PFSK-1 (cell line): ENCODE results near the gene ELOVL2.
A peak's percentile ranks its signal among the peaks of the same experiment; 100 is the strongest.

ENCODE experiments used
- FOXP2 ChIP-seq: optimal IDR thresholded peaks from 2 replicates; pipeline ENCODE3; 2011; ENCODE audit warnings: borderline replicate concordance, control low read depth, inconsistent platforms; ENCODE audit not compliant: insufficient read depth; ENCODE audit errors: extremely low read length, extremely low read depth
- POLR2AphosphoS5 ChIP-seq: IDR thresholded peaks from 2 replicates; pipeline ENCODE4 v1.6.1; 2012; ENCODE audit warnings: low read depth, mild to moderate bottlenecking, control low read depth, low read length, moderate library complexity
- SIN3A ChIP-seq: IDR thresholded peaks from 2 replicates; pipeline ENCODE4 v1.6.1; 2012; ENCODE audit warnings: mild to moderate bottlenecking, low read length, moderate library complexity, borderline replicate concordance; ENCODE audit not compliant: insufficient read depth
- TAF1 ChIP-seq: IDR thresholded peaks from 2 replicates; pipeline ENCODE4 v1.6.1; 2012; ENCODE audit warnings: low read length, control low read depth, borderline replicate concordance; ENCODE audit not compliant: insufficient read depth
- TF ChIP-seq, protein P1 (sequence below), 2 experiments: IDR thresholded peaks; 2 replicates each; pipeline versions ENCODE4 v1.6.1 to v1.8.0; 2011 to 2012; ENCODE audit warnings: low read depth in 2 of 2, low read length in 2 of 2, control low read depth in 1 of 2, inconsistent platforms in 1 of 2, mild to moderate bottlenecking in 1 of 2, moderate library complexity in 1 of 2; ENCODE audit not compliant: insufficient read depth in 1 of 2

Gene ELOVL2

DNA sequence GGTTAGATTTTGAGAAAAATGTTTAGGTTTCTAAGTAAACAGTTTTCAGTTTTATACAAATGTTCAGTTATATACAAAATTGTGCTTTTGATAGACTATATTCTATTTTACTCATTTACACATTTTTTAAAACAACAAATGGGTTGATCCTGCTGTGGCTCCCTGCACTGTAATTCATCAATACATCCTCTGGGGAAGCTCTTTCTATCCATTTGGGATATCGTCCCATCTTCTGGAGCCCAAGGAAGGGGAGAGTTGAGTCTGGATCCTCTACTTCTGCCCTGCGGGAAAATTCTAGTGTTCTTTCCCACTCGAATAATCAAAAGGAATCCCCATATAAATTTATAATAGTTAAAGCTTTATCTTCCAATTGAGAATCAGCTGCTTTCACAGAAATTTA lies 82.3 kb downstream of the ELOVL2 start:
- TF ChIP-seq, protein P1, sequence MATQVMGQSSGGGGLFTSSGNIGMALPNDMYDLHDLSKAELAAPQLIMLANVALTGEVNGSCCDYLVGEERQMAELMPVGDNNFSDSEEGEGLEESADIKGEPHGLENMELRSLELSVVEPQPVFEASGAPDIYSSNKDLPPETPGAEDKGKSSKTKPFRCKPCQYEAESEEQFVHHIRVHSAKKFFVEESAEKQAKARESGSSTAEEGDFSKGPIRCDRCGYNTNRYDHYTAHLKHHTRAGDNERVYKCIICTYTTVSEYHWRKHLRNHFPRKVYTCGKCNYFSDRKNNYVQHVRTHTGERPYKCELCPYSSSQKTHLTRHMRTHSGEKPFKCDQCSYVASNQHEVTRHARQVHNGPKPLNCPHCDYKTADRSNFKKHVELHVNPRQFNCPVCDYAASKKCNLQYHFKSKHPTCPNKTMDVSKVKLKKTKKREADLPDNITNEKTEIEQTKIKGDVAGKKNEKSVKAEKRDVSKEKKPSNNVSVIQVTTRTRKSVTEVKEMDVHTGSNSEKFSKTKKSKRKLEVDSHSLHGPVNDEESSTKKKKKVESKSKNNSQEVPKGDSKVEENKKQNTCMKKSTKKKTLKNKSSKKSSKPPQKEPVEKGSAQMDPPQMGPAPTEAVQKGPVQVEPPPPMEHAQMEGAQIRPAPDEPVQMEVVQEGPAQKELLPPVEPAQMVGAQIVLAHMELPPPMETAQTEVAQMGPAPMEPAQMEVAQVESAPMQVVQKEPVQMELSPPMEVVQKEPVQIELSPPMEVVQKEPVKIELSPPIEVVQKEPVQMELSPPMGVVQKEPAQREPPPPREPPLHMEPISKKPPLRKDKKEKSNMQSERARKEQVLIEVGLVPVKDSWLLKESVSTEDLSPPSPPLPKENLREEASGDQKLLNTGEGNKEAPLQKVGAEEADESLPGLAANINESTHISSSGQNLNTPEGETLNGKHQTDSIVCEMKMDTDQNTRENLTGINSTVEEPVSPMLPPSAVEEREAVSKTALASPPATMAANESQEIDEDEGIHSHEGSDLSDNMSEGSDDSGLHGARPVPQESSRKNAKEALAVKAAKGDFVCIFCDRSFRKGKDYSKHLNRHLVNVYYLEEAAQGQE (IDR thresholded peaks at IDR 0.05; ENCODE audit: insufficient read depth in 1 of 2, low read depth in 2 of 2, low read length in 2 of 2) = no peak
- TF ChIP-seq FOXP2 = no peak
- TF ChIP-seq TAF1 = no peak
- no peak for TF ChIP-seq SIN3A
- TF ChIP-seq POLR2AphosphoS5 = no peak

GRCh38 chr6:10960171-10960570 lies 83.9 kb downstream of the ELOVL2 start:
- TF ChIP-seq TAF1 (no peak), SIN3A (no peak), FOXP2 (no peak), POLR2AphosphoS5 (no peak)
- TF ChIP-seq, protein P1 (IDR thresholded peaks at IDR 0.05; ENCODE audit: insufficient read depth in 1 of 2, low read depth in 2 of 2, low read length in 2 of 2) = no peak

GRCh38 chr6:10957414-10957886 lies 86.7 kb downstream of the ELOVL2 start:
- TF ChIP-seq POLR2AphosphoS5 (no peak), FOXP2 (no peak), TAF1 (no peak), SIN3A (no peak)
- TF ChIP-seq, protein P1 (IDR thresholded peaks at IDR 0.05; ENCODE audit: insufficient read depth in 1 of 2, low read depth in 2 of 2, low read length in 2 of 2) = no peak

- TF ChIP-seq TAF1 (no peak), SIN3A (no peak), POLR2AphosphoS5 (no peak), FOXP2 (no peak)
- TF ChIP-seq, protein P1 (IDR thresholded peaks at IDR 0.05; ENCODE audit: insufficient read depth in 1 of 2, low read depth in 2 of 2, low read length in 2 of 2) = no peak
These were observed 87.3 kb downstream of the ELOVL2 start for GRCh38 chr6:10956776-10957175.

GRCh38 chr6:10954590-10955010 lies 89.5 kb downstream of the ELOVL2 start:
- TF ChIP-seq, protein P1 (IDR thresholded peaks at IDR 0.05; ENCODE audit: insufficient read depth in 1 of 2, low read depth in 2 of 2, low read length in 2 of 2) = 0 out of 4 replicates have a peak, but pooled peaks of 1 of the 2 experiments have one; percentile 11
- no peak for TF ChIP-seq POLR2AphosphoS5
